ENCODE measurements around the gene RAB7A. TPM values are rescaled to one million over a fixed set of nuclear protein-coding genes. Genes with fewer than 3 reads are reported as not detected.
A peak's percentile ranks its signal among the peaks of the same experiment; 100 is the strongest.
"Not testable (repeated sequence)": the region's sequence is repeated elsewhere in the genome, so short reads cannot be mapped to it uniquely, and the experiment has no call there.

RAB7A gene
- total RNA-seq, 1 donor from 2014 or later, result 278 TPM

DNA sequence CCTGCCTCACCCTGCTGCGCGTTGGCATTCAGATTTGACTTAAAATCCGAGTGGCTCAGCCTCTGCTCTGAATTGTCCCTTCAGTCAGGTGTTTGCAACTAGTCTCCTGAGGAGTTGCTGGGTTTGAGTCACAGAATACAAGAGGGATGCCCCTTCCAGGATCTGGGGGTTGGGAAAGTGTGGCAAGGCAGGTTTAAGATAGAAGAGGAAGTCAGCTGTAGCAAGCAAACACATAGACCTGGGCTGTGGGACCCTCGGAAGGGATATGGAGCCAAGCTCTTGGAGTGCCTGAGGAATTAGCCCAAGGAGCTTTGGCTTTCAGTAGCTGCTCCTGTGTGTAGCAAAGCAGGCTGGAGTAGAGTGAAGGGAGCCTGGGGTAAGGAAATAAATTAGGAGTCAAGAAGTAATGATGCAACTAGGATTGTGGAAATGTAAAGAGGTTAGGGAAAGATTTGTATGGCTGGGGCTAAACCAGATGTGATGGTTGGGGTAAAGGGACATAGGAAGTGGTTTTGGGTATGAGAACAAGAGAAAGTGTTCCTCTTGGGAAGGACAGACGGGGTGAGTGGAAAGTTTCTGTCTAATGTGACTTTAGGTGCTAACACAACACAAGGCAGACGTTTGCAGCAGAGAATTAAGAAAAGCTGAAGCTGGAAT is 41.2 kb downstream of the RAB7A start:
- Histone ChIP-seq H3K9me3 (no peaks in the 10 kb centered on the region), H3K27me3 (ENCODE audit: low read depth) (no peaks in the 10 kb centered on the region), H3K4me1 (peaks cover 61% of the 10 kb centered on the region), H3K27ac (no peak overlapping the region), H3K4me3 (no peak overlapping the region), H3K36me3 (no peaks in the 10 kb centered on the region)
- TF ChIP-seq, protein P1, sequence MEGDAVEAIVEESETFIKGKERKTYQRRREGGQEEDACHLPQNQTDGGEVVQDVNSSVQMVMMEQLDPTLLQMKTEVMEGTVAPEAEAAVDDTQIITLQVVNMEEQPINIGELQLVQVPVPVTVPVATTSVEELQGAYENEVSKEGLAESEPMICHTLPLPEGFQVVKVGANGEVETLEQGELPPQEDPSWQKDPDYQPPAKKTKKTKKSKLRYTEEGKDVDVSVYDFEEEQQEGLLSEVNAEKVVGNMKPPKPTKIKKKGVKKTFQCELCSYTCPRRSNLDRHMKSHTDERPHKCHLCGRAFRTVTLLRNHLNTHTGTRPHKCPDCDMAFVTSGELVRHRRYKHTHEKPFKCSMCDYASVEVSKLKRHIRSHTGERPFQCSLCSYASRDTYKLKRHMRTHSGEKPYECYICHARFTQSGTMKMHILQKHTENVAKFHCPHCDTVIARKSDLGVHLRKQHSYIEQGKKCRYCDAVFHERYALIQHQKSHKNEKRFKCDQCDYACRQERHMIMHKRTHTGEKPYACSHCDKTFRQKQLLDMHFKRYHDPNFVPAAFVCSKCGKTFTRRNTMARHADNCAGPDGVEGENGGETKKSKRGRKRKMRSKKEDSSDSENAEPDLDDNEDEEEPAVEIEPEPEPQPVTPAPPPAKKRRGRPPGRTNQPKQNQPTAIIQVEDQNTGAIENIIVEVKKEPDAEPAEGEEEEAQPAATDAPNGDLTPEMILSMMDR (IDR thresholded peaks at IDR 0.05), result no peak
- no peak for DNase-seq
- peak; percentile 13 to 30 for ATAC-seq
- intact Hi-C loops (cut with DNase I), result no loop called here

DNA sequence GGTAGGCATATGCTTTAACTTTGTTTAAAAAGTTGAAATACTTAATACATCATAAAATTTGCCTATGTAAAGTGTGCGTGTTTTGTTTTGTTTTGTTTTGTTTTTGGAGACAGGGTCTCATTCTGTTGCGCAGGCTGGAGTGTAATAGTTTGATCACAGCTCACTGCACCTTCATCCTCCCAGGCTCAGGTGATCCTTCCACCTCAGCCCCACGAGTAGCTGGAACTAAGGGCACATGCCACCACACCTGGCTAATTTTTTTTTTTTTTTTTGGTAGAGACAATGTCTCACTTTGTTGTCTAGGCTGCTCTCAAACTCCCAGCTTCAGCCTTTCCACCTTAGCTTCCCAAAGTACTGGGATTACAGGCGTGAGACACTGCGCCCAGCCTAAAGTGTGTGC is 42.5 kb downstream of the RAB7A start:
- no peaks in the 10 kb centered on the region for H3K9me3 ChIP-seq
- TF ChIP-seq, protein P1 (IDR thresholded peaks at IDR 0.05), result no peak
- ATAC-seq (peak in 1 of 2 donors; percentile 40), DNase-seq (no peak)
- H3K4me3 ChIP-seq, result no peak overlapping the region
- H3K27ac ChIP-seq, result no peak overlapping the region
- peaks cover 56% of the 10 kb centered on the region for H3K4me1 ChIP-seq
- intact Hi-C loops (cut with DNase I), result no loop called here
- H3K27me3 ChIP-seq (ENCODE audit: low read depth), result no peaks in the 10 kb centered on the region
- H3K36me3 ChIP-seq, result no peaks in the 10 kb centered on the region

DNA sequence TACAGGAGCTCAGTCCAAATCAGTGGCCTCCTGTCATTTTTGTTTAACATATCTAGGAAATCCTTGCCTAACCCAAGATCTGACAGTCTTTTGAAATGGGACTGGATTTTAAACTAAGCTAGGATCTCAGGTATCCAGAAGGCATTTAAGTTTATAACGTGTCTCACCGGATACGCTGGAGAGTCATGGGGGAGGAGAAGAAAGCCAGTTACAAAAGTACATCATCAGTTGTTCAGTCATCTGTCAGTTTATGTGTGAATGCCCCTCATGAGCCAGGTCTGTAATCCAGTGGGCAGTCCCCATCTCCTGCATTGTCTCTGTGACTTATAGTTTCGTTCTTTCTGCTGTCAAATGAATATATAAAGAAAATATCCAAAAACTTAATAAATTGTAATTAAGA is 44.4 kb downstream of the RAB7A start:
- Histone ChIP-seq H3K27me3 (ENCODE audit: low read depth) (no peaks in the 10 kb centered on the region), H3K9me3 (no peaks in the 10 kb centered on the region), H3K4me3 (no peak overlapping the region), H3K36me3 (no peaks in the 10 kb centered on the region), H3K4me1 (peaks cover 70% of the 10 kb centered on the region), H3K27ac (no peak overlapping the region)
- ATAC-seq (no peak), DNase-seq (no peak)
- TF ChIP-seq, protein P1 (IDR thresholded peaks at IDR 0.05), result no peak
- intact Hi-C loops (cut with DNase I), result no loop called here

DNA sequence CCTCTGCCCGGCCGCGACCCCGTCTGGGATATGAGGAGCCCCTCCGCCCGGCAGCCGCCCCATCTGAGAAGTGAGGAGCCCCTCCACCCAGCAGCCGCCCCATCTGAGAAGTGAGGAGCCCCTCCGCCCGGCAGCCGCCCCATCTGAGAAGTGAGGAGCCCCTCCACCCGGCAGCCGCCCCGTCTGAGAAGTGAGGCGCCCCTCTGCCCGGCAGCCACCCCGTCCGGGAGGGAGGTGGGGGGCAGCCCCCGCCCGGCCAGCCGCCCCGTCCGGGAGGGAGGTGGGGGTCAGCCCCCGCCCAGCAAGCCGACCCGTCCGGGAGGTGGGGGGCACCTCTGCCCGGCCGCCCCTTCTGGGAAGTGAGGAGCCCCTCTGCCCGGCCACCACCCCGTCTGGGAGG is 47.2 kb downstream of the RAB7A start:
- intact Hi-C loops (cut with DNase I); H3K9me3 ChIP-seq; ATAC-seq; DNase-seq; H3K4me3 ChIP-seq; H3K36me3 ChIP-seq; H3K27me3 ChIP-seq (ENCODE audit: low read depth); H3K27ac ChIP-seq: not testable (repeated sequence)
- H3K4me1 ChIP-seq, result peaks cover 67% of the 10 kb centered on the region

DNA sequence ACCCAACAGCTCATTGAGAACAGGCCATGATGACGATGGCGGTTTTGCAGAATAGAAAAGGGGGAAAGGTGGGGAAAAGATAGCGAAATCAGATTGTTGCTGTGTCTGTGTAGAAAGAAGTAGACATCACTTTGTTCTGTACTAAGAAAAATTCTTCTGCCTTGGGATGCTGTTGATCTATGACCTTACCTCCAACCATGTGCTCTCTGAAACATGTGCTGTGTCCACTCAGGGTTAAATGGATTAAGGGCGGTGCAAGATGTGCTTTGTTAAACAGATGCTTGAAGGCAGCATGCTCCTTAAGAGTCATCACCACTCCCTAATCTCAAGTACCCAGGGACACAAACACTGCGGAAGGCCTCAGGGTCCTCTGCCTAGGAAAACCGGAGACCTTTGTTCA is 47.6 kb downstream of the RAB7A start:
- H3K9me3 ChIP-seq; H3K4me3 ChIP-seq; H3K36me3 ChIP-seq; intact Hi-C loops (cut with DNase I); H3K27me3 ChIP-seq (ENCODE audit: low read depth); DNase-seq; H3K27ac ChIP-seq; ATAC-seq: not testable (repeated sequence)
- H3K4me1 ChIP-seq, result peaks cover 66% of the 10 kb centered on the region

DNA sequence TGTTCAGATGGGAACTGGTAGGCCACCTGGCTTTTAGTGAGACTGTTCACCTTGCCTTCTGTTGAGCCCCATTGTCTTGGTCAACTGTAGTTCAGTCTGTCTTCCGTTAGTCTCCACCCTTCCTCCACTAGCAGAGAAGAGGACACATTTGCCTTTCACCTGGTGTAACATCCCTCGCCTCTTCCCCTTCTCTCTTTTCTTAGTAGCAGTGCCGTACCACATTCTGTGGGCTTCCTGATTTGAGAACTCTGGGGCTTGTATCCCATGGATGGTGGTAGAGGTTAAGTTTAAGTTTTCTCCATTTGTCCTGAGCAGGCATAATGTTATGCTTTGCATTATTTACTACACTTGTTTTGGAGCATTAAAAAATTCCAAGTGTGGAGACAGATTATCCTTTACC is 49.3 kb downstream of the RAB7A start:
- Histone ChIP-seq H3K27ac (no peak overlapping the region), H3K36me3 (no peaks in the 10 kb centered on the region), H3K9me3 (no peaks in the 10 kb centered on the region), H3K4me3 (no peak overlapping the region), H3K4me1 (peaks cover 66% of the 10 kb centered on the region), H3K27me3 (ENCODE audit: low read depth) (no peaks in the 10 kb centered on the region)
- TF ChIP-seq, protein P1 (IDR thresholded peaks at IDR 0.05), result no peak
- peak in 1 of 2 donors; percentile 40 for ATAC-seq
- no peak for DNase-seq
- intact Hi-C loops (cut with DNase I), result no loop called here

All from lower lobe of right lung (tissue), 2 donors.